GM15510 (cell line): ENCODE measurements around the gene KCND3.
A peak's percentile ranks its signal among the peaks of the same experiment; 100 is the strongest.

Source experiments
- POLR2A ChIP-seq: IDR thresholded peaks from 3 replicates; pipeline ENCODE4 v1.6.1; 2011; ENCODE audit warnings: borderline replicate concordance; ENCODE audit not compliant: insufficient read length; ENCODE audit errors: extremely low read depth

The KCND3 gene

DNA sequence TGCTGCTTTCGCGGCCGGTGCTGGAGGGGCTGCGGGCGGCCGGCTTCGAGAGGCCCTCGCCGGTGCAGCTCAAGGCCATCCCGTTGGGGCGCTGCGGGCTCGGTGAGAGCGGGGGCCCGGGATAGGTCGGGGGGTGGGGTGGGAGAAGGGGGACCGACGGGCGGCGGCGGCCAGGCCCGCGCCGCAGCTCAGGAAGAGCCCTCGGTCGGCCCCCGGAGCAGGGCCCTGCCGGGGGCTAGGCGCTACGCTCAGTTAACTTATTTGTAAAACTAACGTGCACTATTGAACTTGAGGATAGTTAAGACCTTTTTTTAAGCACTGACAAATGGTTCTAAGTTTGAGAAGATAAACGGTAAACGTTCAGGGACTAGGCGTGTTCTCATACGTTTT lies 233.3 kb downstream of the KCND3 start:
- TF ChIP-seq POLR2A: no peak

DNA sequence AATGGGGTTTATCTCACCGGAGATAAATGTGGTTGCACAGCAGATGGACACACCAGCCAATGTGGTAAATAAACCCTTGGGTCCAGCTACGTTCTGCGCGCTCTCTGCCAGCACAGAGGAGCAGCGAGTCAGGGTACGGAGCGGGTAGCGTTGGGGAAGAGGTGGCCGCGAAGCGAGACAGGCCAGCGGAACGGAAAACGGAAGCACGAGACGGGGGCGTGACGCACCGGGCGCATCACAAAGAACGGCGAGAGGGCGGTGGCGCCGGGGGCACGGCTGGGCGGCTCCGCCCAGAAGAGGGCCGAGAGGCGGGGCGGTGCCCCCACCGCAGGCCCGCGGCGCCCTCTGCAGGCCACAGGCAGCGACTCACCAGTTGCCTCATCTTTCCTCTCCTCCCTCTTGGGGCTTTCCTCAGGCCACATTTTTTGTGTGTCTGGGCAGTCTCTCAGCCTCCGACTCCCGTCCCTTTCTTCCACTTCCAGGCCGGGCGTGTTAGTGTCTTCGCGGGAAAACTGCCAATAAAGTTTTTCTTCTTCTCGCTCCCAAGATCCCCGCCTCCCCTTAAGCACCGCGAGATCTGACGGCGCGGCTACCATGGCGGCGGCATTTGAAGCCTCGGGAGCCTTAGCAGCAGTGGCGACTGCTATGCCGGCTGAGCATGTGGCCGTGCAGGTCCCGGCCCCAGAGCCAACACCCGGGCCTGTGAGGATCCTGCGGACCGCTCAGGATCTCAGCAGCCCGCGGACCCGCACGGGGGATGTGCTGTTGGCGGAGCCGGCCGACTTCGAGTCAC lies 233.9 kb downstream of the KCND3 start, which contains the start of gene DDX20:
DDX20 (plus strand) TSS at position 571 of the 793 bp plus-strand sequence; CDS start at position 595, 24 bp downstream.
- peak; percentile 82 for TF ChIP-seq POLR2A

DNA sequence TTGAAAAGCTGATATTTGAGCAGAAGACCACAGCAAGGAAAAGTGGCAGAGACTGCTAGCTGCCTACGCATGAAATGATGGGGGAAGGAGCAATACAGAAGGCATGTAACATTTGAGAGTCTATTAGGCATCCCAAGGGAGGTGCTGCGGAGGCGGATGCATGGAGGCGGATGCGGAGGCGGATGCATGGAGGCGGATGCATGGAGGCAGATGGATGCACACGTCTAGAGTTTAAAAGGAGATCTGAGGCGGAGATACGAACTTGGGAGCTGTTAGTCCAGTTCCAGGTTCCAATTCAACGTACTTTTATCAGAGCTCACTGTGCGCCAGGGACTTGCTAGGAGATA lies 234.5 kb downstream of the KCND3 start:
- TF ChIP-seq POLR2A: no peak

DNA sequence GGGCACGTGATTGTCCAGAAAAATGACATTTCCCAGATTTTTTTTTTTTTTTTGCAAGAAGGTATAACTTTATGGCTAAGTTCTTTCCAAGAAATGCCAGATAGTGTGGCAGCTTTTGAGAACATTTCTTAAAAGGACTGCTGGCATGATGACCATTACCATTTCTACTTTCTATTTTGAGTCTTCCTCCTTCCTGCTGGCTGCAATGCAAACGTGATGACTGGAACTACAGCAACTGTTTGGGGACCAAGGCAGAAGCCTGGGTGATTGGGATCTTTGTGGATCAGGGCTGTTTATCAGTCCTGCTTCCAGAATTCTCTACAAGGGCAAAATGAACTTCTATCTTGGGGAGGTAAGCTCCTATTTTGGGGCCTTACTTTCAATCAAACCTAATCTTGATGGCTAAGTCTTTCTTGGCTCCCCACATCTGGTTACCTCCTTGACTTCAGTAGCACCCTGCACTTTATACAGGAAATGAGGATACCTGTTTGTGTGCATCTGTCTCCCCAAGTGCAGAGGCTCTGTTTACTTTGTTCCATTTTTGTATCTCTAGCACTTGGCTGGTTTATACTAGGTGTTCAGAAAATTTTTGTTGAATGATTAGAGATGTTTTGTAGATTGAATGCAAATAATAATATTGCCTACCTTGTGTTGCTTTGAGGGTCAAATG lies 237.4 kb downstream of the KCND3 start:
- TF ChIP-seq POLR2A: no peak

DNA sequence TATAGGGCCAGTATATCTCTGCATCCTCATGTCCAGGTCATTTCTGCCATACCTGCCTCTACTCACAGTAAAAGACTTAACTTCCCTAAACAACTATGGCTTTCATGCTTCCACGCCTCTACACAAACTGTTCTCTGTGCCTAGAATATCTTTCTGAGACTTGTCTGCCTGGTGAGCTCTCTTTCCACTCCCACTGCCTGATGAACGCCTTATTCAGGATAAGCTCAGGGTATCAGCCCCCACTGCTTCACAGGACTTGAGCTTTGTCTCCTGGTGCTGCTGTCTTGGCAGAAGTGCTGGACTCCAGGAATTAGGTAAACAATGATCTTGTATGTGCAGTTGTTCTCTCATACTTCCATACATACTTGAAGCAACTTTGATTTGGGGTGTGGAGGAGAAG lies 238.6 kb downstream of the KCND3 start:
- TF ChIP-seq POLR2A: no peak

DNA sequence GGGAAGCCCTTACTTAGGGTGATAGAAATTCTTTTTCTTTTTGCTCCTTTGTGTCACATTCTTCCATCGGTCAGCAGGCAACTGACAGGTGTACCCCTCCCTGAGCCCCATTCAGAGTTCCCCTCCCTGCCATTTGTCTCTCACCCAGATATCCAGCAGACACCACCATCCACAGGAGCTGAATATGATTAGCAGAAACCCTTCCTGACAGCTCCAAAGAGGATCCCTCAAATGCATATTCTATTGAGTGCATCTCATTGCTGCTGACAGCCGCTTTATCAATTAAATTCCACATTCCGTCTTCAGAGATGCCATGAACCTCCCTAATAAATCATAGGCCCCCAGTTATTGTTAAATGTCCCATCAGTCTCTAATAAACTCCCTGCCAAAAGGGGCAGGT lies 239.8 kb downstream of the KCND3 start:
- no peak for TF ChIP-seq POLR2A

DNA sequence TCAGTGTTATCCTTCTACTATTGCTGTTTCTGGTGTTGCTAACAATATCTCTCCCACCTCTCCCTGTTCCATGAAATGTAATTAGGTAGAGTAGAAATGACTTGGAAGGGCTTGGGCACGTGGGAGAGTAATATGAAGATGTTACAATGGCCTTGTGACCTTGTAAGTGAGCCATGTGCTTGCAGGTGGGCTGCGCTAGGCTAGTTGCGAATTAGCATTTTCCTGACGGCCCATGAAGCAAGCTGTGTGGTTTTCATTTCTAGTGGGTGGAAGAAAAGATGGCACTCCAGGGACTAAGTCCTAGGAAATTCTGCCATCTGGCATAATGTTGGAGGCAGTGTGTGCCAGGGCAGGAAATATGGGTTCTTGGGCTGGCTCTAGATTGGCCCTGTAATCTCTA lies 241.5 kb downstream of the KCND3 start:
- no peak for TF ChIP-seq POLR2A

- TF ChIP-seq POLR2A: no peak
Observed at GRCh38 chr1:111747282-111747734, 242.2 kb downstream of the KCND3 start.

DNA sequence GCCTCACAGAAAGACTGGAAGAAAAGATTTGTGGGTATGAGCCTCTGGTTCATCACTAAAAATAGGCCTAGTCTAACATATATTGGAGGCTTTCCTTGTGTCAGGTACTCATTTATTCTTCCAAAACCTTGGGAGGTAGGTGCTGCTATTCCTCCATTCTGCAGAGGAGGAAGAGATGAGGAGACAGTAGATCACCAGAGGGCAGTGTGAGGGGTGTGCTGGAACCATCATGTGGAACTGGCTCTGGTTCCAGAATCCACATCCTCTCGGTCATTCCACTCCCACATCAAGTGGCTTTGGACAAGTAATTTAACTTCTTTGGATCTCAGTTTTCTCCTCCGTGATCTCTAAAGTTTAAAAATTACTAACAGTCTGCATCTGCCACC lies 242.9 kb downstream of the KCND3 start:
- TF ChIP-seq POLR2A: no peak

DNA sequence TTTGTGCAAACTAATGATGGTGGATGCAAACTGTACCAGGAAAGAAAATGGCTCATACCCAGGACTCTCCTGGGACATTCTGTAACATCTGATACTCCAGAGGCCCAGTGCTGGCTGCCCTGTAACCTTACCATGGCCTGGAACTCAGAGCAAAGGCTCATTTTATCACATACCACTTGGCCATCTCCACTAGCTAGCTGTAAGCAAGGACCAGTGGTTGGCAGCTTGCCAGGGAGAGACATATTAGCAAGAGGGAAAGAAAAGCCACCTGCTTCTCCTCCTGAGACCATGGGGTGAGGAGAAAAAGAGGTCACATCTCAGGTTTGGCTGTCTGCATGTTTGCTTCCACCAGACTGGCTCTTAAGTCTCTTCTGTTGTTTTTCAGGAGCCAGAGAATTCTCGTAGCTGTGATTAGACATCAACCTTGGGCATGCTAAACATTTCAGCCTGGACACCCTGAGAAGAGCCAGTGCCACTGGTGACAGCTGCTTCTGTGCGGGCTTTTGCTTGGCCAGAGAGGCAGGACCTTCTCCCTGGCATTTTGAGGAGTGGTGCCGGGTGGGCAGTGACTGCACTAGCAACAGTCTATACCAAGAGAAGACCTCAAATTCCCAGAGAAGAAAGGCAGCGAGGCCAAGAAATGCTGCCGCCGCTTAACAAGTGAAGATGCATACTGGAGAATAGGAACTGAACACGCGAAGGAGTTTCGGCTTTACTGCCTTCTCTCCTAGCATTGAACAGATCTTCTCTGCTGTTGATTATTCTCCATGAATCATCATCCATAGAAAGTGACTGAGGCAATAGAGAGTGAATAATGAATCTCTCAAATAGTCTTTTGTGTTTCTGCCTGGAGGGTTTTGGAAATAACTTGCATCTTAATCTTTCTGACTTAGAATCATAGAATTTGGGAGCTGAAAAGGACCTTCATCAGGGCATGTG lies 243.5 kb downstream of the KCND3 start:
- no peak for TF ChIP-seq POLR2A

- TF ChIP-seq POLR2A: no peak
Observed at GRCh38 chr1:111743679-111744101, 245.8 kb downstream of the KCND3 start.

- TF ChIP-seq POLR2A: no peak
Observed at GRCh38 chr1:111742938-111743549, 246.4 kb downstream of the KCND3 start.

DNA sequence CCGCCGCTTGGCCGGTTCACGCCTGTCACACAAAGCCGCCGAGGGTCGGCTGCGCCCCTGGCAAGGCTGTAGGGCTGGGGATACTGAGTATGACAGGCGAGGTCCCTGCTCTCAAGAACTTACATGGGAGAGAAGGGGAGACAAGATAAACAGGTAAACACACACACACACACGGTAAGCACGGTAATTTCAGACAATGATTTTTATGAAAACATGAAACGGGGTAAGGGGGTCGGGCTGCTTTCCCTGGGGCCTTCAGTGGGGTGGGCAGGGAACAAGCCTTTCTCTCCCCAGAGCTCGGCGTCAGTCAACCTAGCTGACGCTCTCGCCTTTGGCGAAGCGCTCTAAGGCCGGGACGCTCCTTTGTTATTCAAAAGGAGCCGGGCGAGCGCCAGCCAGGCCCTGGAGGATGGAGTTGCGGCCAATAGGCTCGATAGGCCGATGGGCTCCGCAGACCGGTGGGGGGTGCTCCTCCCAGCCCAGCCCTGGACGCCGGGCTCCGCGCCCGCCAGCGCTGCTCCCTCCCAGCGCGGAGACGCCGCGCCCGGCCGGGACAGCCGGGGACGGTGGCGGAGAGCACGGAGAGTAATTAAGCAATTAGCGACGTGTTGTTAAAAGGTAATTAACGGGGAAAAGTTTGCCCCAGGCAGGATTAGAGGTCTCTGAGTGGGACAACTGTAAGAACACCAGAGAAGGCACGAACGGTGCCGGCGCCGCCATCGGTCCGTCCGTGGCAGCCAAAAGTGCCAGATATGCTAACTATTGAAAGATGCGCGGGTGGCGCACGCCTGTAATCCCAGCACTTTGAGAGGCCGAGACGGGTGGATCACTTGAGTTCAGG lies 249.3 kb downstream of the KCND3 start:
- TF ChIP-seq POLR2A: no peak
